CD8-positive, alpha-beta memory T cell (primary cell): ENCODE data around the gene SRPX2. TPM values are rescaled to one million over a fixed set of nuclear protein-coding genes. Genes with fewer than 3 reads are reported as not detected.

Source experiments
- CTCF ChIA-PET: fragments of 350-600 bp; sonication (Branson Sonifier 250); formaldehyde crosslinking; loops from one replicate; lab custom pipeline; 2021; ENCODE audit warnings: antibody characterized with exemption; lab: Charles Lee
- POLR2A ChIA-PET: fragments of 350-600 bp; sonication (Branson Sonifier 250); formaldehyde crosslinking; loops from one replicate; lab custom pipeline; 2021; ENCODE audit warnings: antibody characterized with exemption; lab: Charles Lee
- DNase-seq, 5 donors: peaks; one replicate each; pipeline versions ENCODE4 v3.0.0 to v3.0.0-alpha.2; 2020 to 2022; ENCODE audit warnings: mixed read lengths in 1 of 5
- H3K27ac ChIP-seq: one replicate; pipeline ENCODE4 v1.7.0; 2013; ENCODE audit warnings: low read depth, mild to moderate bottlenecking, low read length, moderate library complexity
- H3K27me3 ChIP-seq: 2 replicates; pipeline ENCODE4 v1.7.0; 2013; ENCODE audit warnings: low read length, mild to moderate bottlenecking; ENCODE audit not compliant: insufficient read depth, poor library complexity, severe bottlenecking
- H3K36me3 ChIP-seq: 2 replicates; pipeline ENCODE4 v1.7.0; 2013; ENCODE audit warnings: mild to moderate bottlenecking, low read length, moderate library complexity; ENCODE audit not compliant: insufficient read depth
- H3K4me1 ChIP-seq: 2 replicates; pipeline ENCODE4 v1.7.0; 2013; ENCODE audit warnings: mild to moderate bottlenecking, low read length, moderate library complexity; ENCODE audit not compliant: insufficient read depth
- H3K4me3 ChIP-seq: 2 replicates; pipeline ENCODE4 v1.7.0; 2013; ENCODE audit warnings: mild to moderate bottlenecking, low read length
- H3K9me3 ChIP-seq: 2 replicates; pipeline ENCODE4 v1.7.0; 2013; ENCODE audit warnings: mild to moderate bottlenecking, low read length
- H3K27ac Mint-ChIP-seq, 8 donors: one replicate each; pipeline ENCODE4 v1.8.0; 2020 to 2021; ENCODE audit warnings: mixed read lengths in 8 of 8, mild to moderate bottlenecking in 6 of 8, inconsistent platforms in 3 of 8, moderate library complexity in 3 of 8
- H3K27me3 Mint-ChIP-seq, 2 donors: one replicate each; pipeline ENCODE4 v1.8.0; 2020 to 2021; ENCODE audit warnings: mixed read lengths in 2 of 2, mild to moderate bottlenecking in 1 of 2, moderate library complexity in 1 of 2
- H3K36me3 Mint-ChIP-seq, 3 donors: one replicate each; pipeline ENCODE4 v1.8.0; 2020 to 2021; ENCODE audit warnings: mixed read lengths in 3 of 3, inconsistent platforms in 1 of 3, mild to moderate bottlenecking in 1 of 3
- H3K4me1 Mint-ChIP-seq, 3 donors: one replicate each; pipeline ENCODE4 v1.8.0; 2020 to 2021; ENCODE audit warnings: mixed read lengths in 3 of 3, inconsistent platforms in 1 of 3, mild to moderate bottlenecking in 1 of 3
- H3K4me3 Mint-ChIP-seq, 7 donors: one replicate each; pipeline ENCODE4 v1.8.0; 2020 to 2021; ENCODE audit warnings: mixed read lengths in 7 of 7, mild to moderate bottlenecking in 6 of 7, moderate library complexity in 4 of 7, inconsistent platforms in 2 of 7
- H3K9me3 Mint-ChIP-seq, 5 donors: one replicate each; pipeline ENCODE4 v1.8.0; 2020 to 2022; ENCODE audit warnings: mixed read lengths in 5 of 5, mild to moderate bottlenecking in 3 of 5, moderate library complexity in 2 of 5, inconsistent platforms in 1 of 5
- polyA plus RNA-seq: library from polyadenylated mRNA; unstranded; fragments of 300-500 nt; fragmentation: Illumina TruSeq; gene quantifications from one replicate; pipeline ENCODE4 v1.2.3, GENCODE V29; 2021
- total RNA-seq, 2 experiments: library from RNA; stranded (reverse); gene quantifications; one replicate each; pipeline ENCODE4 v1.2.3, GENCODE V29; 2021

SRPX2 gene
- total and polyA plus RNA-seq, 3 experiments from 2014 or later: not detected

DNA sequence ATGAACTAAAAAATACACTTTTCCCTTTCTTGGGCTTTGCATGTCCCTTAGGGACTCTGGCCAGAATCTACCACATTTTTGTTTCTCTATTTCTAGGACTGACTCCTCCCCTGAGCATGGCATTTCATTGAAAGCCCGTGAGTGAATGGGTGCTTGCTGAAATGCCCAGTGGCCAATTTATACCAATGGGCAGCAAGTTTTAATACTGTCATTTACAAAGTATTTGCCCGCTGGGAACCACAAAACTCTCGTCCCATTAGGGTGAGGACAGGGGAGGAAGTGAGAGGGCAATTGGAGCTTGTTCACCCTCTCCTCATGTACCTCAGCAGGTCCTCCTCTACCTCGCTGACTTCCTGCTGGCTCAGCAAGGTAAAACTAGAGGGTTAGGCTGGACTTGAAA lies 1.1 kb downstream of the SRPX2 start:
- Mint-ChIP-seq H3K9me3 (no peaks in the 10 kb centered on the region), H3K4me1 (no peaks in the 10 kb centered on the region), H3K4me3 (no peak overlapping the region), H3K27me3 (peaks cover 15 to 26% of the 10 kb centered on the region in 2 donors), H3K27ac (no peak overlapping the region), H3K36me3 (peaks cover 0 to 2% (median 0%) of the 10 kb centered on the region in 3 donors)
- no peaks in the 10 kb centered on the region for H3K4me1 ChIP-seq
- POLR2A ChIA-PET: no interaction called here
- no peak overlapping the region for H3K4me3 ChIP-seq
- DNase-seq: no peak
- no peaks in the 10 kb centered on the region for H3K9me3 ChIP-seq
- CTCF ChIA-PET: no interaction called here
- H3K27me3 ChIP-seq: no peaks in the 10 kb centered on the region
- H3K36me3 ChIP-seq: no peaks in the 10 kb centered on the region
- H3K27ac ChIP-seq: no peak overlapping the region

DNA sequence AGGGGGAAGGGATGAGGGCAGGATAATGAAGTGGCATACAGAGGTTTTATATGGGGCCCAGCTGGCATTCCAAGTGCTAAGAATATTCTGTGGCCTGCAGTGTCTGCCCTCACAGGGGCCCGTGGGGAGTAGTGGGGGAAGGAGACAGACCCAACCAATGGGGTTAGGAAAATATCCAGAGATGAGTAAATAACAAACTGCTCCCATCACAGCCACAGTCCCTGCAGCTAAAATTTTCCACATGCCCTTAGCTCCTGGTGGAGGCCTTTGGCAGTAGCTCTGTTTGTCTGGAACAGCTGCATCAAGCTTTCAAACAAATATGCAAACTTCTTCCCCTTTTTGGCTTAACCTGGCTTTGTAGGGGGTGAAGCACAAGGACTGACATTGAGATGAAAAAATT lies 3.1 kb downstream of the SRPX2 start:
- Histone ChIP-seq H3K9me3 (no peaks in the 10 kb centered on the region), H3K4me3 (no peak overlapping the region)
- no peaks in the 10 kb centered on the region for H3K4me1 Mint-ChIP-seq

DNA sequence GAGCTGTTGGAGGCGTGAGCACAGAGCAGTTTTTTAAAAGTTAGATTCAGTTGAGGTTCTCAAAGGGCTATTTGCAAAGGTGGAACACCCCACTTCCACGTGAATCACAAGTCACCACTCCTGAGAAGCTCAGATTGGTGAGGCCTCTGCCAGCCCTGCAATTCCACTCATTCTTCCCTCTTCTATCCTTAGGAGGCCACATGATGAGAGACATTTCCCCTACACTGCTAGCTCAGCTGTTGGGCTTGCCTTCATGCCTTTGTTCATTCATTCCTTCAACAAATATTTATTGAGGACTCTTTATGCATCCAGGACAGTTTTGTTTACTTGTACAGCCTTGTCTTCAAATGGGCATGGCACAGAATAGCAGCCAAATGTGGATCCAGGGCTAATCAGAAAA lies 3.7 kb downstream of the SRPX2 start:
- Histone ChIP-seq H3K9me3 (no peaks in the 10 kb centered on the region), H3K4me1 (no peaks in the 10 kb centered on the region), H3K27me3 (no peaks in the 10 kb centered on the region), H3K27ac (no peak overlapping the region), H3K36me3 (no peaks in the 10 kb centered on the region), H3K4me3 (no peak overlapping the region)
- no peak overlapping the region for H3K4me3 Mint-ChIP-seq
- DNase-seq: no peak
- no peak overlapping the region for H3K27ac Mint-ChIP-seq
- no peaks in the 10 kb centered on the region for H3K4me1 Mint-ChIP-seq
- CTCF ChIA-PET: no interaction called here
- POLR2A ChIA-PET: no interaction called here
- H3K36me3 Mint-ChIP-seq: peaks cover 0 to 2% (median 0%) of the 10 kb centered on the region in 3 donors
- H3K27me3 Mint-ChIP-seq: peaks cover 11 to 13% of the 10 kb centered on the region in 2 donors
- H3K9me3 Mint-ChIP-seq: no peaks in the 10 kb centered on the region

More for the DNA sequence above, 3.1 kb downstream of the SRPX2 start:
- Mint-ChIP-seq H3K27me3 (peaks cover 15 to 20% of the 10 kb centered on the region in 2 donors), H3K36me3 (peaks cover 0 to 2% (median 0%) of the 10 kb centered on the region in 3 donors), H3K4me3 (no peak overlapping the region), H3K27ac (no peak overlapping the region), H3K9me3 (no peaks in the 10 kb centered on the region)
- Histone ChIP-seq H3K27me3 (no peaks in the 10 kb centered on the region), H3K36me3 (no peaks in the 10 kb centered on the region), H3K27ac (no peak overlapping the region), H3K4me1 (no peaks in the 10 kb centered on the region)
- CTCF ChIA-PET: no interaction called here
- POLR2A ChIA-PET: no interaction called here
- no peak for DNase-seq

DNA sequence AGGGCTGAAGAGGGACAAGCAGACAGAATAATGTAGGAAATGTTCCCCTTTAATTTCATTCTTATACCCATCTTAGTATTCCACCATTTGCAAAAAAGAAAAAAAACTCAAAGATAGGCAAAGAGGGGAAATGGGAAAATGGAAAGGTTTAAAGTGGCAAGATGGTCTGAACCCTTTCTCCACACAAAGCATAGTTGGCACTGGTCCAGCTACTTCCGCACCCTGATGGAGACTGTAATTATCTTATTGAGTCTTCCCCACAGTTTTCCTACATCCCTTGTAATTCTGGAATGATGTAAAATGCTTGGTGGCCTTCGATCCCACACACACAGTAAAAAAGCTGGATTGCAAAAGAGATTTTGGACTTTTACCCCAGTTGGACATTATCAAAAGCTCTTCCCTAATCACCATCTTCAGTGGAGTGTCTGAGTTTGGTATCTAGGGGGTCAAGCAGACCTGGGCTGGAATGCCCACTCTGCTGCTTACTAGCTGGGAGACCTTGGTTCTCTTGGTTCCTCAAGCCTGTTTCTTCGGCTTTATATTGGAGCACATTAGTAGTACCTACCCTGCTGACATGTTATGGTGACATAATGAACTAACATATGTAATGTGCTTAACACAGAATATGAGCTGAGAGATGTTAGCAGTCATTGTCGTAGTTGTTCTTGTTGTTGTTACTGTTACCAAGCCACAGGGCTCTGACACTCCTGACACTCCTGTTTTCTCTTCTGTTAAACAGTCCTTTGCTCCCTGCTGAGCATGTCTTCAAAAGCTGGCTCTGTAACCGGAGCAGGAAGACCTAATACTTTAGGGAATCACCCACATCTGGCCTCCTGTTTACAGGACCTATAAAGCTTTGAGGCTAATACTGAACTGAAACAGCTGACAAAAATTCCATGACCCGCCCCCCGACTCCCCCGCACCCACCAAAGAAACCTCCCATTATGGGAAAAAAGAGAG lies 4.7 kb downstream of the SRPX2 start:
- Mint-ChIP-seq H3K4me1 (no peaks in the 10 kb centered on the region), H3K27ac (no peak overlapping the region), H3K9me3 (no peaks in the 10 kb centered on the region), H3K4me3 (no peak overlapping the region), H3K27me3 (peaks cover 11 to 13% of the 10 kb centered on the region in 2 donors), H3K36me3 (peaks cover 0 to 2% (median 0%) of the 10 kb centered on the region in 3 donors)
- ChIA-PET CTCF (no interaction called here), POLR2A (no interaction called here)
- Histone ChIP-seq H3K36me3 (no peaks in the 10 kb centered on the region), H3K27me3 (no peaks in the 10 kb centered on the region), H3K9me3 (no peaks in the 10 kb centered on the region), H3K4me1 (no peaks in the 10 kb centered on the region), H3K27ac (no peak overlapping the region), H3K4me3 (no peak overlapping the region)
- no peak for DNase-seq

DNA sequence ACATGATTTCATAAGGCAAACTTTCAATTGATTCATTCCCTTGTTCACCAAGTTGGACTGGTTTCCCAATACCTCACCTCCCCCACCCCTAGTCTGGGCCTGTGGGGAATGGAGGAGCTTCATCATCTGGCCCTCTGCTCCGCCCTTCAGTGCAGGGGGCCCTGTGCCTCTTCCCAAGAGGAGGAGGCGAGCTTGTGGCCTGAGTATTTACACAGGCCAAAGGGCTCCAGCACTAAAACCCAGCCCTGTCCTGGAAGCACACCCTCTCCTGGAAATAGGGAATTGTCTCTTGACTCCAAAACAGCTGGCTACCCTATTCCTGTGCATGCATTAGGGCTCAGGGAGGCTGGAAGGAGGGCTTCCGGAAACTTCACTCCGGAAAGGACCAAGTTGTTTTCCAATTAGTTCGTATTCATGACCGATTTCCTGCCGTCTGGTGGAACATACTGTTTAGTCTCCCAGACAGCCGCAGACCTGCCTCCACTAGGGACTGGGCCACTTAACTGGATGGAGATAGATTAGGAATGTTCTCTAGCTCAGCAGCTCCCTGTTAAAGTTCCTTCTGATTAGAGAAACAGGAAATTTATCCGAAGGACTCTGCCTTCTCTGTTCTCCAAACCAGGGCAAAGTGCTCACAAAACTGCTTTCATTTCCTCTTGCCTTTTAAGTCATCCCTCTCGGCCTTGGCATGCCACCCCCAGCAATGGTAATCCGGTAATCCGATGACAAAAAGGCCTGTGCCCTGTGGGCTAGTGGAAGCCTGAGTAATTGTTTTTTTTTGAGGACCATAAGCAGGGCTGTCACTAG lies 5.8 kb downstream of the SRPX2 start:
- ChIA-PET CTCF (no interaction called here), POLR2A (no interaction called here)

DNA sequence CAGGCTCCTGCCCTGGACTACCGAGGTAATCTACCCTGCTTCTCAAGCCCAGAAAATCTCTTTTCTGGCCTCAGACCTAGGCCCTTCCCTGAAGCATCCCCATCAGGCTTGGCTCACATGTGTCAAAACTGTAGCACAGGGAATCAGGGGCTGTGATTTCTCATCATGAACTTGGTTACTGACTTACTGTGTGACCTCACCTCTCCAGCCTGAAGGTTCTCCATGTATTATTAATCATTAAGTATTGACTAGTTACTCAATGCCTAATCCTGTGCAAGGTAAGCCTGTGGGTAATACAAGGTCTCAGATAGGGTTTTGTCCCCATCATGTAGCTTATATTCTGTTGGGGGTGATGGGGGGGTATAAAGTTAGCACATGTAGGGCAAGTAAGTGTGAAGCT lies 6.8 kb downstream of the SRPX2 start:
- ChIA-PET POLR2A (no interaction called here), CTCF (no interaction called here)
- no peak for DNase-seq
- Mint-ChIP-seq H3K27ac (no peak overlapping the region), H3K4me3 (no peak overlapping the region), H3K36me3 (no peaks in the 10 kb centered on the region), H3K9me3 (no peaks in the 10 kb centered on the region), H3K4me1 (no peaks in the 10 kb centered on the region), H3K27me3 (peaks cover 3 to 5% of the 10 kb centered on the region in 2 donors)
- H3K27ac ChIP-seq: no peak overlapping the region
- no peak overlapping the region for H3K4me3 ChIP-seq
- H3K36me3 ChIP-seq: no peaks in the 10 kb centered on the region
- H3K9me3 ChIP-seq: no peaks in the 10 kb centered on the region
- no peaks in the 10 kb centered on the region for H3K27me3 ChIP-seq
- H3K4me1 ChIP-seq: no peaks in the 10 kb centered on the region

More for the DNA sequence above, 5.8 kb downstream of the SRPX2 start:
- no peaks in the 10 kb centered on the region for H3K4me1 Mint-ChIP-seq
- peaks cover 7 to 8% of the 10 kb centered on the region in 2 donors for H3K27me3 Mint-ChIP-seq
- Histone ChIP-seq H3K36me3 (no peaks in the 10 kb centered on the region), H3K4me3 (no peak overlapping the region), H3K27ac (no peak overlapping the region), H3K4me1 (no peaks in the 10 kb centered on the region), H3K9me3 (no peaks in the 10 kb centered on the region), H3K27me3 (no peaks in the 10 kb centered on the region)
- H3K36me3 Mint-ChIP-seq: peaks cover 0 to 2% (median 0%) of the 10 kb centered on the region in 3 donors
- no peak for DNase-seq
- no peak overlapping the region for H3K4me3 Mint-ChIP-seq
- no peaks in the 10 kb centered on the region for H3K9me3 Mint-ChIP-seq
- H3K27ac Mint-ChIP-seq: no peak overlapping the region

DNA sequence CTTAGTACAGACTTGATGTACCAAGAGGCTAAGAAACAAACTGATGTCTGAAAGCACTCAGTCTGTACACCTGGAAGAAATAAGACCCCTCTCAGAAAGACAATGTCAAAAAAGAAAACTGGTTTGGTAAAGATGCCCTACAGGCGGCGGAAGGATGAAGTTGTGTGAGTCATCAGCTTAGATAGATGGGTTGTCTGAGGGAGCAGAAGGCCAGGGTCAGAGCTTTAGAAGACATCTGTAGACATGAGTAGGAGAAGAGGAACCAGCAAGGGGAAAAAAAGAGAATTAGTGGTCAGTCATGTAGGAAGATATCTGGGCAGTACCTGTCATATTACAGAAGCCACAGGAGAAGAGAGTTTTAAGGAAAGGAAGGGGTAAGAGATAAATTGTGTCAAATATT lies 8.3 kb downstream of the SRPX2 start:
- Mint-ChIP-seq H3K27me3 (peaks cover 0 to 5% of the 10 kb centered on the region in 2 donors), H3K9me3 (no peaks in the 10 kb centered on the region), H3K36me3 (no peaks in the 10 kb centered on the region), H3K4me1 (no peaks in the 10 kb centered on the region), H3K4me3 (no peak overlapping the region), H3K27ac (no peak overlapping the region)
- H3K27me3 ChIP-seq: no peaks in the 10 kb centered on the region
- ChIA-PET POLR2A (no interaction called here), CTCF (no interaction called here)
- no peak for DNase-seq
- H3K4me1 ChIP-seq: no peaks in the 10 kb centered on the region
- H3K27ac ChIP-seq: no peak overlapping the region
- no peaks in the 10 kb centered on the region for H3K9me3 ChIP-seq
- no peaks in the 10 kb centered on the region for H3K36me3 ChIP-seq
- no peak overlapping the region for H3K4me3 ChIP-seq

DNA sequence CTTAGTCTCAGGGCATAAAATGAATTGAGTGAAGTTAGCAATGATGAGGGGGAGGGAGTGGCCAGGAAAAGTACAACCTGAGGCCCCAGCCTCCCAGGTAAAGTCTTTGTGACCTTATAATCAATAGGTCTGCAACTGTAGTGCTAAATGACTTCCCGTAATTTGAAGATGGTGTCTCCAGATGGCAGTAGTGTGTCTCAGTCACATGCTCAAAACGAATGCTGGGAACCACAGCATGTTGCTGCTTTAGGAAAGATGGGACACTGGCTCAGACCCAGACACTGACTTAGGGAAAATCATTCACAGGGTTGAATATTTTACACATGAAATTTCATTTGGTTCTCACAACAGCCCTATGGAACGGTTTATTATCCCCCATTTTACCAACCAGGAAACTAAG lies 10.3 kb downstream of the SRPX2 start:
- ChIA-PET POLR2A (no interaction called here), CTCF (no interaction called here)
- Histone ChIP-seq H3K9me3 (no peaks in the 10 kb centered on the region), H3K27me3 (no peaks in the 10 kb centered on the region), H3K4me3 (no peak overlapping the region), H3K36me3 (no peaks in the 10 kb centered on the region), H3K4me1 (no peaks in the 10 kb centered on the region), H3K27ac (no peak overlapping the region)
- Mint-ChIP-seq H3K4me3 (no peak overlapping the region), H3K9me3 (no peaks in the 10 kb centered on the region), H3K36me3 (no peaks in the 10 kb centered on the region), H3K27ac (peak overlapping the region in 1 of 8 donors; percentile 11), H3K27me3 (peaks cover 0 to 3% of the 10 kb centered on the region in 2 donors), H3K4me1 (no peaks in the 10 kb centered on the region)
- no peak for DNase-seq
